ENCODE results near the gene TP73. TPM values are rescaled to one million over a fixed set of nuclear protein-coding genes. Genes with fewer than 3 reads are reported as not detected.

Gene TP73
- polyA plus RNA-seq, 1 donor from 2014 or later, result 0.88 TPM

DNA sequence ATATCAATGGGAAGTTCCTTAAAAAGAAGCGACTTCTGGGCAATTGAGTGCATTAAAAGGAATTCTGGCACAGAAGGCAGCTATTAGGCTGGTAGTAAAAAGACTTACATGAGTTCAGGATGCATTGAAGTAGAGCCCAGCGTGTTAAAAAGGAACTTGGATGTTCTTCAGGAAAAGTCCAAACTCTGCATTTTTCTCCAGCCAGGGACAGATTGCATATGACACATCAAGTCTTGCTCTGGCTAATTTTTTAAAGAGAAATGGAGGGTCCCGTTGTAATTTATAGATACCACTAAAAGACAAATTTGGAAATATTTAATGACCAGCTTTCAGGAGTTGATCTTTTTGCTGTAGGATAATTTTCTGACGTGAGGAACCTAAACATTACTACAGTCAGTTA lies 26.3 kb upstream of the TP73 start:
- H3K27ac Mint-ChIP-seq, result peak overlapping the region; percentile 13 to 86 (median 80)
- no peaks in the 10 kb centered on the region for H3K9me3 Mint-ChIP-seq
- H3K4me3 Mint-ChIP-seq, result peak overlapping the region; percentile 83 to 99 (median 94)
- peaks cover 26 to 32% (median 29%) of the 10 kb centered on the region in 3 donors for H3K4me1 Mint-ChIP-seq
- peaks cover 1% of the 10 kb centered on the region for H3K36me3 Mint-ChIP-seq
- no peaks in the 10 kb centered on the region for H3K27me3 Mint-ChIP-seq

DNA sequence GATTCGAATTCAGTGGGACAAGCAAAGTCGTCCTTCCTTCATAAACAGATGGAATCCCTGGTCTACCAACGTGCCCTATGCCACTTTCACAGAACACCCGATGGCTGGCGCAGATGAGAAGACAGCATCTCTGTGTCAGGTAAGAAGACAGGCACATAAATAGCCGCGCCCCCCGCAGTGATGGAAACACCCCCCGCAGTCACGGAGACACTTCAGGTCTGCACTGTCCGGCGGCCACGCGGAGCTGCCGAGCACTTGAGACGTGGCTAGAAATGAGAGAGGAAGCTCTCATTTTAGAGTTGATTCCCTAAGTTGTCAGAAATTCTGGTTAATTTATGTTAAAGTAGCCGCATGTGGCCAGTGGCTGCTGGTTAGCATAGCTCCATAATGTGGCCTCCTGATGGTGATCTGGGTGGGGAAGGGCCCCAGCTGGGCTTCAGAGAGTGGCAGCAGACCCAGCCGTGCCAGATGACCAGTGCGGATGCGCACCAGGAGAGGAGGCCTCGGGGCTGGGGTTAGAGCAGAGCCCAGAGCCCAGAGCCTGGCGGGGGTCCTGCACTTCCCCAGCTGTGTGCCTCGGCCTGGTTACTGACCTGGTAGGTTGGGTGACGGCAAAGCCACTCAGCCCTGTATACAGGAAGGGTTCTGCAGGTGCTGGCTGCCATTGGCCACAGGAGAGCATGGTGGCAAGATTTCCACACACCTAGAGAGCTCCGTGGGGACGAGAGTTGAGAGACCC lies 24.6 kb upstream of the TP73 start:
- peaks cover 19 to 26% (median 23%) of the 10 kb centered on the region in 3 donors for H3K4me1 Mint-ChIP-seq
- H3K4me3 Mint-ChIP-seq, result peak overlapping the region in 1 of 4 donors; percentile 75
- no peaks in the 10 kb centered on the region for H3K27me3 Mint-ChIP-seq
- H3K9me3 Mint-ChIP-seq, result no peaks in the 10 kb centered on the region
- H3K27ac Mint-ChIP-seq, result no peak overlapping the region
- peaks cover 1% of the 10 kb centered on the region for H3K36me3 Mint-ChIP-seq

DNA sequence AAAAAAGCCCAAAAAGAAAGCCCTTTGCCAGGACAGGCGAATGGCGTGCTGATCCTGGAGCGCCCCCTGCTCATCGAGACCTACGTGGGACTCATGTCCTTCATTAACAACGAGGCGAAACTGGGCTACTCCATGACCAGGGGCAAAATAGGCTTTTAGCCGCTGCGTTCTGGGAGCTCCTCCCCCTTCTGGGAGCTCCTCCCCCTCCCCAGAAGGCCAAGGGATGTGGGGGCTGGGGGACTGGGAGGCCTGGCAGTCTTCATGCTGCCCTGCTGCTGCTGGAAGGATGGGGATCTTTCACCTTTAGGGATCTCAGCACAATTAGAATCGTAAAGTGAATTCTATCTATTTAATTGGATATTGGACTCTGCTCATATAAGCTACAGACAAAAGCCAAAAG lies 23.9 kb upstream of the TP73 start:
- Mint-ChIP-seq H3K4me3 (peak overlapping the region in 1 of 4 donors; percentile 75), H3K27me3 (no peaks in the 10 kb centered on the region), H3K27ac (no peak overlapping the region), H3K9me3 (no peaks in the 10 kb centered on the region), H3K36me3 (peaks cover 1% of the 10 kb centered on the region), H3K4me1 (peaks cover 14 to 25% (median 18%) of the 10 kb centered on the region in 3 donors)

DNA sequence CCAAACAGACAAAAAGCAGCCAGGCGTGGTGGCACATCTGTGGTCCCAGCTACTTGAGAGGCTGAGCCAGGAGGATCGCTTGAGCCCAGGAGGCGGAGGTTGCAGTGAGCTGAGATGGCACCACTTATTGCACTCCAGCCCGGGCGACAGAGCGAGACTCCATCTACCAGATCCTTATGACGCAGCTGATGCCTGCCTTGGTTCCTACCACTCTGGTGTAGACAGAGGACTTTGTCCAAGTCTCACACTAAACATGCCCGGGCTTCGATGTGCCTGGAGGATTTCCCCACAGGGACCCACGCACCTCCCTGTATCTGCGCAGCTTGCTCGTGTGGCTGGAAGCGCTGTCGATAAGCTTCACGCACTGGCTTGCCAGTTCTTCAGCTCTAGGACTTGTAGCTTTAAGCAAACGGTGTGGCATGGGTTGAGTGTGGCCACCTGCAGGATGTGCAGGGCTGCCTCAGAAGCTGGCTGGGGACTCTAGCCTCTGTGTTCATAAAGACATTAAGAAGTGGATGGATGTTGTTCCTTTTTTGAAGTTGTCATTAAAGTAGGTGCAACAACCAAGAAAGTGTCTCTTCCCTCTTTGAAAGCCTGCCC lies 22.7 kb upstream of the TP73 start:
- H3K9me3 Mint-ChIP-seq, result no peaks in the 10 kb centered on the region
- peaks cover 1% of the 10 kb centered on the region for H3K36me3 Mint-ChIP-seq
- H3K27me3 Mint-ChIP-seq, result no peaks in the 10 kb centered on the region
- H3K4me3 Mint-ChIP-seq, result peak overlapping the region in 1 of 4 donors; percentile 75
- H3K27ac Mint-ChIP-seq, result peak overlapping the region in 2 of 3 donors; percentile 31 to 63
- H3K4me1 Mint-ChIP-seq, result peaks cover 7 to 17% (median 12%) of the 10 kb centered on the region in 3 donors

DNA sequence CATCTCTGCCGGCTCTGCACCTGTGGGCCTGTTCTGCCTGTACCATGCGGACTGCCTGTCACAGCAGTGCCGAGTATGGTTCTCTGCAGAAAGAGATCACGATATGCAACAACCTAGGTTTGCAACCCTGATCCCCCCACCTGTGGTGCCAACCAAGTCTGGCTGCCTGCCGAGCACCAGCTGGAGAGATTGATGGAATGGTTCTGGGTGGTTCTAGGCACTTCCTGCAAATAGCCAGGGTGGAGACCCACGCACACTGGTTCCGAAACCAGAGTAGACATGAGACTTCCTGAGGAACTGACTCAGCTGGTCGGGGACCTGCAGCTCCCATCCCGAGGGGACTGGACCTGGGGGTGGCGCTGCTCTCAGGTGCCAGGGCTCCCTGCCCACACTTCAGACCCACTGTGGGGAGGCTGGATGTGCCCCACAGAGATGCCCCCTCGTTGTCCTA lies 22.1 kb upstream of the TP73 start:
- Mint-ChIP-seq H3K27me3 (no peaks in the 10 kb centered on the region), H3K4me1 (peaks cover 6 to 14% (median 12%) of the 10 kb centered on the region in 3 donors), H3K27ac (peak overlapping the region in 1 of 3 donors; percentile 63), H3K36me3 (peaks cover 2% of the 10 kb centered on the region), H3K9me3 (no peaks in the 10 kb centered on the region), H3K4me3 (peak overlapping the region in 1 of 4 donors; percentile 75)

DNA sequence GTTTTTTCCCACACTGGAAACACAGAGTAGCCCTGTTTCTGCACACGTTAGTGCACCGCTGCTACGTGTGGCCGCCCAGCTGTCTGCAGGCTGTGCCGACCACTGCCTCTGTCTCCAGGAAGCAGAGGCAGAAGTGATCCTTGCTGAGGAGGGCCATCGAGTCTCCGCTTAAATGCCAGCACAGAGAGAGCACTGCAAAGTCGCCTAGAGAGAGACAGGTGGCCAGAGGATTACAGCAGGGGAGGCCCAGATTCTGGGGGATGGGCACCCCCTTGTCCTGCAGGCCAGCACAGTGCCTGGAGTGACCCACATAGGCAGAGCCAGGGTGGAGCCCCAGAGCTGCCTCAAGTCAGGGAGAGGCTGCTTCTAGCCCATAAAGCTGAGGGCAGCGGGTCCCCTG lies 21.4 kb upstream of the TP73 start:
- H3K4me1 Mint-ChIP-seq, result peaks cover 3 to 11% (median 9%) of the 10 kb centered on the region in 3 donors
- H3K27me3 Mint-ChIP-seq, result no peaks in the 10 kb centered on the region
- H3K9me3 Mint-ChIP-seq, result no peaks in the 10 kb centered on the region
- H3K36me3 Mint-ChIP-seq, result peaks cover 3% of the 10 kb centered on the region
- H3K27ac Mint-ChIP-seq, result no peak overlapping the region
- H3K4me3 Mint-ChIP-seq, result no peak overlapping the region

DNA sequence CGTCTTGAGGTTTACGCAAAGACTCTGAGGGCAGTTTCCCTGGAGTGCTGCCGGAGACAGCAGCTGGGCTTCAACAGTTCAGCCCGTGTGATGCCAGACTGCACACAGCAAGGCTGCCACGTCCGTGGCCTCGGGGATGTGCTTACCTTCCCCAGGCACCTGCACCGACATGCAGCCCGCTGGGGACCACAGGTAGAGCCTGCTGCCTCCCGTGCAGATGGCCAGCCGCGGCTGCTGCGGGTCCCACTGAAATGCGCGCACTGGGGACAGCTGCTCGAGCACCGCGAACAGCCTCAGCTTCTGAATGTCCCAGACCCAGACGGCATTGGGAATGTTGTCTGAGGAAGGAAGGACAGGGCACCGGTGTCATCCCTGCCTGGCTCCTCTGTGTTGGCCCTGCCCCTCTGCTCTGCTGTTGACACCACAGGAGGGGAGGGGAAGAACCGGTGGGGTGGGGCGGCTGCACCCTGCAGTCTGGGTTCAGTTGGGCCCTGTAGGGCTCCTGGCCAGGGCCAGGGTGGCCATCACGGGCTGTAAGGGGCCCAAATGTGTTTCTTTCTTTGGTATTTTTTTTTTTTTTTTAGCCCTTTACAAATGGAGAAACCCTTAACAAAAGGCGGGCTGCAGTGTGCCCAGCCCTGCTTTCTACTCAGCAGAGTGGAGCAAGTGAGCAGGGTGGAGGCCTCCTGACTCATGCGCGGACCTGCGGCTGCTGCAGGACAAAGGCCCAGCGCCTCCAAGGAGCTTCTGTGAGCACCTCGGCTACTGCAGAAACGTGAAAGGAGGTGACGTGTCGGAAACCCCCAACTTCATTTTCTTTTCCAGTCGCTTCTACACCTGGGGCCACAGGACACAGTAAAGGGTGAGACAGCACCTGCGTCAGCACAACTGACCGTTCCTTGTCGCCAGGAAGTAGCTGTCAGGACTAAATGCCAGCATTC lies 20.7 kb upstream of the TP73 start:
- Mint-ChIP-seq H3K36me3 (peaks cover 4% of the 10 kb centered on the region), H3K4me1 (peaks cover 0 to 6% (median 6%) of the 10 kb centered on the region in 3 donors), H3K27me3 (no peaks in the 10 kb centered on the region), H3K4me3 (no peak overlapping the region), H3K9me3 (no peaks in the 10 kb centered on the region), H3K27ac (no peak overlapping the region)

DNA sequence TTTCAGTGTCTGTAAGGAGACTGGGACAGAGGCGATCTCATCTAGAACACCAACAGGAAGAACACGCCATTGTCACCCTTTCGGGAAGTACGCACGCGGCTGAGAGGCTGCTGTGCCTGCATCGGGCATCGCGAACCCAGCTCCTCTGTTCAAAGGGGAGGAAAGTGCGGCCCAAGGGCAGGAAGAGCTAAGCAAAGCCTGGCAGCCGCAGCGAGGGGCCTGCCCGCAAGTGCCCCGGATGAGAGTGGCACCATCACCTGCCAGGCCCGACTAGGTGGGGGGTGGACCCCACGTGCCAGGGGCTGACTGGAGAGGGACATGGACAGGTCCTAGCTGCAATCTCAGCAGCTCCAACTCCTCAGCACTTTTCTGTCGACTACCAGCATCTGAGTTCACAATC lies 20.0 kb upstream of the TP73 start:
- Mint-ChIP-seq H3K36me3 (peaks cover 7% of the 10 kb centered on the region), H3K4me1 (peaks cover 0 to 6% (median 6%) of the 10 kb centered on the region in 3 donors), H3K27ac (no peak overlapping the region), H3K27me3 (no peaks in the 10 kb centered on the region), H3K4me3 (no peak overlapping the region), H3K9me3 (no peaks in the 10 kb centered on the region)

DNA sequence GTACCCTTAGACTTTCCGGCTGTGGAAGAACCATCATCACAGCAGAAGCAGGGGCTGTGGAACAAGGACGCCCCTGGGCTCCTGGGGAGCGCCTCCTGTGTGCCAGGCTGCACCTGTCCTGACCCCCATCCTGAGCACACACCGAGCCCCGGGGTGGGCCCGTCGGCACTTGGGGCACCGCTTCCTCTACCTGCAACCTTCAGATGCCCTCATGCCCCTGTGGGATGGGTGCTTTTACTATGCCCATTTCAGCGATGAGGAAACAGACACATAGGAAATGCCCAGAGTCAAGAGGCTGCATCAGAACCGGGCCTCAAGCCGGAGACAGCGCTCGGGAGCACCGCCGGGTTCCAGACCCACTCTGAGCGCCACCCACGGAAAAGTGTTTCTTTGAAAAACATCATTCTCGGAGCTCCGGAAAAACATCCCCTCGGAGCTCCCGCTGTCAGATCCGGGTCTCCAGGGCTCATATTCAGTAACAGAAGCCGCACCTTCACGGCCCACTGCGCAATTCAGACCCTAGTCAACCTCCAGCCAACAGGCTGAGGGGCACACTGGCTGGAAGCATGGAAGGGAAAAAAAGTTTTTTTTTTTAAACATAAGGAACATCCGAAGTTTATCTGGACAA lies 19.5 kb upstream of the TP73 start:
- Mint-ChIP-seq H3K4me3 (no peak overlapping the region), H3K9me3 (no peaks in the 10 kb centered on the region), H3K27ac (no peak overlapping the region), H3K36me3 (peaks cover 7% of the 10 kb centered on the region), H3K4me1 (peaks cover 0 to 6% (median 6%) of the 10 kb centered on the region in 3 donors), H3K27me3 (no peaks in the 10 kb centered on the region)

DNA sequence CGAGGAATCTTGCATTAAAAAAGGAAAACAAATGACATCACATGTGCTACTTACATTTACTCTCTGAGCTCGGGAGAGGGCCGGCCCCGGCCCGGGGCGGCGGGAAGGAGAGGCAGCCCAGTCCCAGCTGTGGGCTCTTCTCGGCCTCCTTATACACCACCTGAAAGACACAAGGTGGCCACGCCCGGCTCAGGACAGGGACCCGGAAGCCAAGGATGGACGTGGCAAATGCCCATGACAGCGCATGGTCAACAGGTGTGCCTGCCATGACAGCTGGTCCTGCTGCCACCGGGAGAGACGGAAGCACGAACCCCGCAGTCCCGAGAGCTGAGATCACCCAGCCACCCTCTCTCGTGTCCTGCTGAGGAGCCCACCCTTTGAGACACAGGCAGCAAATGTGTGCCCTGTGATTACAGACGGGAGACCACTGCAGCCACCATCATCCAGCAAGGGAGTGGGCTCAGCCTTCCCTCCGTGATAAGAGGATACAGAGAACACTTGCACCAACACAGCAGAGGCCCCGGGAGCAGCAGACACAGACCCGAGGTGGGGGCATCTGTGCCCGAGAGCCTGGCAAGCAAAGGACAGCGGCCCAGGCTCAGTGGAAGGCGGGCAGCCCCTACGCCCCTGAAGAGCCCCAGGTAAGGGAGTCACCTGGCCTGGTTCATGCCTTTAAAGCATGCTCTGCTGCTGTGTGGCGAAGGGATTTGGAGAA lies 18.8 kb upstream of the TP73 start:
- no peak overlapping the region for H3K4me3 Mint-ChIP-seq
- H3K36me3 Mint-ChIP-seq, result peaks cover 7% of the 10 kb centered on the region
- no peak overlapping the region for H3K27ac Mint-ChIP-seq
- H3K4me1 Mint-ChIP-seq, result peaks cover 0 to 6% (median 6%) of the 10 kb centered on the region in 3 donors
- H3K9me3 Mint-ChIP-seq, result no peaks in the 10 kb centered on the region
- no peaks in the 10 kb centered on the region for H3K27me3 Mint-ChIP-seq

DNA sequence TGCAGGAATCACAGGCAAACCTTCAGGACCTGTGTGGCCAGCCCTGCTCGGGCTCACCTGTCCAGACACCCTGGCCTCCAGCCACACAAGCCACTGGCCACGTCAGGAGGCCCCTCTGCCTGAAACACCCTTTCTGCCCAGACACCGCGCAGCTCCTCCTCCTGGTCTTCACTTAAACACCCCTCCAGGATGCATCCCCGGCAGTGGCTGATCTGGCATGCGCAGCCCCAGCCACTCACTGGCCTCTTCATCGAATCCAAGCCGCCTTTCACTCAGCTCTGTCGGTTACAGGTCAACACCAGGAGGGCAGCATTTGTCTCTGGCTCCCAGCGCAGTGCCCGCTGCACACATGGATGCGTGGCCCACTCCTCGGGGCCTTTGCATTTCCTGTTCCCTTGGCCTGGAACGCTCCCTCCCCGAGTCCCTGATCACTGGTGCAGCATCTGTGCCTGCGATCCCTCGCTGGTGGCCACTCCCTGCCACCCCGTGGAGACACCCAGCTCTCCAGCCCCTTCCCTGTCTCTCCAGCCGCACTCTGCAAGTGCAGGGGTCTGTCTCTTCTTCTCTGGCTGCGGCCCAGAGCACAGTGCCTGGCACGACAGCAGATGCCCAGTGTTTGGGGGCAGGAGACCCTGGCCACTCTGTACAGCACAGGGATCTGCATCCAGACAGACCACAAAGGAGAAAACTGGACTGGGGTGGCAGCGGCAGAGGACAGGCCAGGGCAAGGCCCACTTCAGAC lies 18.1 kb upstream of the TP73 start:
- H3K9me3 Mint-ChIP-seq, result no peaks in the 10 kb centered on the region
- peaks cover 8% of the 10 kb centered on the region for H3K36me3 Mint-ChIP-seq
- peaks cover 0 to 6% (median 6%) of the 10 kb centered on the region in 3 donors for H3K4me1 Mint-ChIP-seq
- H3K4me3 Mint-ChIP-seq, result peak overlapping the region in 1 of 4 donors; percentile 30
- H3K27me3 Mint-ChIP-seq, result no peaks in the 10 kb centered on the region
- H3K27ac Mint-ChIP-seq, result no peak overlapping the region

DNA sequence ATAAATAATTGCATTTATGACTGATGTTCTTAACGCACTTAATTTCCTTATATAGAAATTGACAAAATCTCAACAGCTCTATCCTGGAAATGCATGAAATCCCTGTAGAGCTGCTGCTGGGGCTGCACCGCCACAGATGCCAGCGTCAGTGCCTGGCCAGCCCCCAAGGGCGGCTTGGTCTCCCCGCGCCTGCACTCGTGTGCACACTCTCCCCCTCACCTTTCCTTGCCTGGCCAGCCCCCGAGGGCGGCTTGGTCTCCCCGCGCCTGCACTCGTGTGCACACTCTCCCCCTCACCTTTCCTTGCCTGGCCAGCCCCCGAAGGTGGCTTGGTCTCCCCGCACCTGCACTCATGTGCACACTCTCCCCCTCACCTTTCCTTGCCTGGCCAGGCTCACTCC lies 16.2 kb upstream of the TP73 start:
- Mint-ChIP-seq H3K27ac (no peak overlapping the region), H3K36me3 (peaks cover 8% of the 10 kb centered on the region), H3K4me1 (no peaks in the 10 kb centered on the region), H3K27me3 (no peaks in the 10 kb centered on the region), H3K9me3 (no peaks in the 10 kb centered on the region), H3K4me3 (peak overlapping the region in 1 of 4 donors; percentile 28)

DNA sequence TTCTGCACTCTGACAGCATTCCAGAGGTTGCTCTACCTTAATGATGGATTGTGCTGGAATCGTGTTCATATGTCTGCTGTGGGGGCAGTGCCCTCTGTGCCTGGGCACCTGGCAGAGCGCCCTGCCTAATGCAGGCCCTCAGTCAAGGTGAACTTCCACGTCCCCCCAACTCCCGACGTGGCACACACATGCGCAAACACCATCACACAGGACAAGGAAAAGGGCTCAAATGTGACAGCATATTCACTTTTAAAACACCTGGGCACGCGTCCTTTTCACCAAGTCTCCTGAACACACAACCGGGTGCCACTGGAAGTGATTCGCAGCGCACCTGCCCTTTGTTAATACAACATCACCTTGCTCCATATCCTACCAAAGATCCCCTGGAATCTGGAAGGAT lies 15.8 kb upstream of the TP73 start:
- peak overlapping the region in 1 of 4 donors; percentile 28 for H3K4me3 Mint-ChIP-seq
- H3K9me3 Mint-ChIP-seq, result no peaks in the 10 kb centered on the region
- no peak overlapping the region for H3K27ac Mint-ChIP-seq
- H3K27me3 Mint-ChIP-seq, result no peaks in the 10 kb centered on the region
- no peaks in the 10 kb centered on the region for H3K4me1 Mint-ChIP-seq
- peaks cover 8% of the 10 kb centered on the region for H3K36me3 Mint-ChIP-seq
